SK-N-SH (cell line): Measurements from ENCODE around the gene CRYBG2.

Experiments used
- CTCF ChIP-seq: fragments of 200-600 bp; sonication (generic); IDR thresholded peaks from 2 replicates; pipeline ENCODE4 v1.6.1; 2017; ENCODE audit warnings: antibody characterized with exemption, mild to moderate bottlenecking, moderate library complexity
- ELF1 ChIP-seq: IDR thresholded peaks from 2 replicates; pipeline ENCODE4 v1.4.0; 2012
- SMC3 ChIP-seq: IDR thresholded peaks from 2 replicates; pipeline ENCODE4 v1.6.1; 2012; ENCODE audit warnings: low read depth, low read length, improper control_type of control experiment

DNA sequence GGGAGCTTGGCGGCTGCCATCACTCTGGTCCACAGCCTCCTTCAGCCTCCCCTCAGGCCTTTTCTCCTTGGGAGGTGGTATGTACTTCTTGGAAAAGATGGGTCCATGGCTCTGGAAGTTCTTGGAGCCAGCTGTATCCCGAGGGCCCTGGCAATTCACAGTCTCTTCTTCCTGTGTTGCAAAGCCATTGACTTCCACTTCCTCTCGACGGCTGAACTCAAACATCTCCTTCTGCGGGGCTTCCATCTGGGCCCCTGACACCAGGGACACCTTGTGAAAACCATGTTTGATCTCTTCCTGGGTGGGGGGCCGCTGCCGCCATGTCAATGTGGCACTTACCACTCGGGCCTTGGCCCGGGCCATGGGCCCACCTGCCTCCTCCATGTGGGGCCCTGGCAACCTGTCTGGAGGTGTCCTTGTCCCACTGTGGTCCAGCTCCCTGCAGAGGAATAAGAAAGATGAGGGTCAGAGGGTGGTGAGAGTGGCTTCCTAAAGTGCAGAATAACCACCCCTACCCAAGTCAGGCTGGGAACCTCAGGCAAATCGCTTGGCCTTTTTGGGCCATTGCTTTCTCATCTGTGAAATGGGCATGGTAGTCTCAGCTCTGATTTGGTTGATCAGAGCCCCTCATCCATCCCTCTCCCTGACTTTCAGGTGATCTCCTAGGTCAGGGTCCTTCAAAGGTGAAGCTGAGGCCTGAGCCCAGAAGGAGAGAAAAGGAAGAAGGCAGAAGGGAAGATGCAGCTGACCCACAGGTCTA is 7.5 kb downstream of the CRYBG2 start:
- TF ChIP-seq ELF1: no peak
- TF ChIP-seq CTCF: no peak
- TF ChIP-seq SMC3: no peak
